Astrocyte (in vitro differentiated cells and primary cell): ENCODE data around the gene KCNJ5. TPM values are rescaled to one million over a fixed set of nuclear protein-coding genes. Genes with fewer than 3 reads are reported as not detected.

Source experiments
- DNase-seq: peaks from one replicate; pipeline ENCODE4 v3.0.0-alpha.2; 2010; ENCODE audit warnings: low read depth
- FAIRE-seq: peaks from 2 replicates; lab custom pipeline; 2011; peaks lifted over from hg19 to GRCh38; lab: Jason Lieb, UNC
- H2AFZ ChIP-seq: 2 replicates; pipeline ENCODE4 v1.6.0; 2012; ENCODE audit warnings: low read depth, low read length, inconsistent platforms
- H3K27ac ChIP-seq: 2 replicates; pipeline ENCODE4 v1.5.1; 2011; ENCODE audit warnings: low read depth, low read length, inconsistent platforms
- H3K27me3 ChIP-seq: 2 replicates; pipeline ENCODE4 v1.6.0; 2011; ENCODE audit warnings: low read length, inconsistent platforms; ENCODE audit not compliant: insufficient read depth
- H3K36me3 ChIP-seq: 2 replicates; pipeline ENCODE4 v1.5.1; 2011; ENCODE audit warnings: low read length, inconsistent platforms; ENCODE audit not compliant: insufficient read depth
- H3K4me1 ChIP-seq: 2 replicates; pipeline ENCODE4 v1.5.1; 2011; ENCODE audit warnings: low read length, inconsistent platforms; ENCODE audit not compliant: insufficient read depth
- H3K4me2 ChIP-seq: 2 replicates; pipeline ENCODE4 v1.6.0; 2012; ENCODE audit warnings: low read length, inconsistent platforms
- H3K4me3 ChIP-seq: 2 replicates; pipeline ENCODE4 v1.5.1; 2011; ENCODE audit warnings: low read depth, mild to moderate bottlenecking, low read length, inconsistent platforms; ENCODE audit not compliant: insufficient read depth
- H3K79me2 ChIP-seq: 2 replicates; pipeline ENCODE4 v1.6.0; 2012; ENCODE audit warnings: mild to moderate bottlenecking, low read length, inconsistent platforms; ENCODE audit not compliant: insufficient read depth
- H3K9ac ChIP-seq: 2 replicates; pipeline ENCODE4 v1.6.0; 2012; ENCODE audit warnings: mild to moderate bottlenecking, low read length, inconsistent platforms
- H3K9me3 ChIP-seq: 2 replicates; pipeline ENCODE4 v1.5.1; 2012; ENCODE audit warnings: low read depth, mild to moderate bottlenecking, low read length, inconsistent platforms; ENCODE audit not compliant: insufficient read depth
- H4K20me1 ChIP-seq: 2 replicates; pipeline ENCODE4 v1.6.0; 2012; ENCODE audit warnings: low read length, inconsistent platforms; ENCODE audit not compliant: insufficient read depth
- H3K27ac Mint-ChIP-seq: one replicate; pipeline ENCODE4 v1.8.0; 2021; ENCODE audit warnings: mild to moderate bottlenecking, mixed read lengths; ENCODE audit not compliant: unreplicated experiment
- H3K27me3 Mint-ChIP-seq: one replicate; pipeline ENCODE4 v1.8.0; 2021; ENCODE audit warnings: low read depth, mixed read lengths; ENCODE audit not compliant: unreplicated experiment
- H3K36me3 Mint-ChIP-seq: one replicate; pipeline ENCODE4 v1.8.0; 2021; ENCODE audit warnings: low read depth, mixed read lengths; ENCODE audit not compliant: unreplicated experiment
- H3K4me1 Mint-ChIP-seq: one replicate; pipeline ENCODE4 v1.8.0; 2021; ENCODE audit warnings: low read depth, mixed read lengths; ENCODE audit not compliant: unreplicated experiment
- H3K4me3 Mint-ChIP-seq: one replicate; pipeline ENCODE4 v1.8.0; 2021; ENCODE audit warnings: mild to moderate bottlenecking, moderate library complexity, mixed read lengths; ENCODE audit not compliant: unreplicated experiment
- H3K9me3 Mint-ChIP-seq: one replicate; pipeline ENCODE4 v1.8.0; 2021; ENCODE audit warnings: mild to moderate bottlenecking, mixed read lengths; ENCODE audit not compliant: unreplicated experiment
- CTCF ChIP-seq: IDR thresholded peaks from 2 replicates; pipeline ENCODE4 v1.5.1; 2011; ENCODE audit warnings: low read depth, mild to moderate bottlenecking, inconsistent platforms, low read length, moderate library complexity; ENCODE audit not compliant: insufficient read depth
- EZH2 ChIP-seq: IDR thresholded peaks from 2 replicates; pipeline ENCODE4 v1.6.1; 2012; ENCODE audit warnings: mild to moderate bottlenecking, low read length, inconsistent platforms; ENCODE audit not compliant: insufficient read depth
- total RNA-seq: library from RNA; stranded (reverse); gene quantifications from 2 replicates; pipeline ENCODE4 v1.2.1, GENCODE V29; 2021

Gene KCNJ5
- total RNA-seq, 1 donor from 2014 or later: 1.4 TPM

DNA sequence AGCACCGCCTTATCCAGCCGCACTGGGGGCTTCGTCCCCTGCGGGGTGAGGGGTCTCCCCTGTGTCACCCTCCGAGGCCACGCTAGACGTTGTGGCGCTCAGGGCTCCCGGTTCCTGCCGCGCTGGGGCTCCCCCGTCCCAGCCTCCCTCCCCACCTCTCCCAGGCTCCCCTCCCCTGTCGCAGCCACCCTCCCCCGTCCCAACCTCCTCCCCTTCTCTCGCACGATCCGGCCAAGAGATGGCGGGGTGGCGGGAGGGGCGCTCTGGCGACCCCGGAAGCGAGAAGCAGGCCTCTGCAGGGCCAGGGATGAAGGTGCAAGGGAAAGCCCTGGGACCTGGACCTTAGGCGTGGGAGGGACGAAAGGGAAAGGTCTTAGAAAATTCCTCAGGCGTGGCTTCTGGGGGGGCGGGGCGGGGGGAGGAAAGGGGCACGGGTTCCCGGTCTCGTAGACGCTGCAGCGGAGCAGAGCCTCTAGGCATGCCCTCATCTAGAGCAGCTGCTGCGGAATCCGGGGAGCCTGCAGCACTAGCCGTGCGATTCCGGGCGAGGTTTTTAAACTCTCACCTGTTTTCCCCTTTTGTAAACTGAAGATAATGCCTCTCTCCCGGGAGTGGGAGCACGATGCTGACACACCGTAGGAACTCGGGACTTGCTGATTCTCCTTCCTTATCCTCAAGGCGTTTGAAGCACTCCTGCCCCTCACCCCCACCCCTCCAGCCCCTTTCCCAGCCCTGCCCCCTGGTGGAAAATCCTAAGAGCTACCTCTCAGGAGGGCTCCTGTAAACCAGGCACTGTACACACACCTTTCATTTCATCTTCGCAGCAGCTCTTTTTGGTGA, 14.4 kb downstream of the KCNJ5 start:
- H3K4me1 Mint-ChIP-seq: peaks cover 58% of the 10 kb centered on the region
- Histone ChIP-seq H3K9me3 (no peaks in the 10 kb centered on the region), H3K9ac (peak overlapping the region; percentile 52), H3K27me3 (no peaks in the 10 kb centered on the region), H3K4me3 (peak overlapping the region; percentile 37), H4K20me1 (no peaks in the 10 kb centered on the region), H3K27ac (no peak overlapping the region), H3K36me3 (no peaks in the 10 kb centered on the region), H3K4me1 (peaks cover 37% of the 10 kb centered on the region), H3K4me2 (peak overlapping the region; percentile 82), H3K79me2 (no peaks in the 10 kb centered on the region), H2AFZ (peak overlapping the region; percentile 53)
- H3K36me3 Mint-ChIP-seq: peaks cover 2% of the 10 kb centered on the region
- no peak for DNase-seq
- peak overlapping the region; percentile 66 for H3K27ac Mint-ChIP-seq
- H3K27me3 Mint-ChIP-seq: peaks cover 7% of the 10 kb centered on the region
- H3K4me3 Mint-ChIP-seq: peak overlapping the region; percentile 77
- no peaks in the 10 kb centered on the region for H3K9me3 Mint-ChIP-seq
- no peak for FAIRE-seq
- TF ChIP-seq EZH2 (no peak), CTCF (peak; percentile 18)

DNA sequence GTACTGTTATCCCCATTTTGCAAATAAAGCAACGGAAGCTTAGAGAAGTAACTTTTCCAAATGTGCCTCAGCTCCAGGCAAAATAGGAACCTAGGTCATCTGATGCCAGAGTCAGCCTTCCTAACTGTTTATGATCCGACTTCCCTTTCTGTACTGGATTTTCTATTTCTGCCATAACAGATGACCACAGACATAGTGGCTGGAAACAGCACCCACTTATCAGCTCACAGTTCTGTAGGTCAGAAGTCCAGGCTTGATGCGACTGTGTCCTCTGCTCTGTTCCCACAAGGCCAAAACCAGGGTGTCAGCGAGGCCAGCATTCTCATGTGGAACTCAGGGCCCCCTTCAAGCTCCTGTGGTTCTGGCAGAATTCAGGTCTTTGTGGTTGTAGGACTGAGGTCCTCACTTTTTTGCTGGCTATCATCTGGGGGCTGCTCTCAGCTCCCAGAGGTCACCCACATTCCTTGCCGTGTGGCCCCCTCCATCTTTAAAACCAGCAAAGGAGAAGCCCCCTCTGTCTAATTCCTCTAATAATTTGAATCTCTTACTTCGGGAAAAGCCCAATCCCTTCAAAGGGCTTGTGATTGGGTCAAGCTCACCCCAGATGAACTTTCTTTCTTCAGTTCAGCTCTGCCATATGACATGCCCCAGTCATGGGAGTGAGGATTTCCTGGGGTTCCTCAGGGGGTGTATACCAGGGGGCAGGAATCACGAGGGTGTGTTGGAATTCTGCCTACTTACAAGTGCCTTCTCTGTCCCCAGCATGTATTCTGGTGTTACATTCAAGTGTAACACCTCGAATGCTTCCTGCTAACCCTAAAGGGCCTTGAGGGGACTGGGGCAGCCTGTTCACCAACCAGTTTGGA, 15.3 kb downstream of the KCNJ5 start:
- TF ChIP-seq CTCF (no peak), EZH2 (no peak)
- Histone ChIP-seq H3K4me3 (no peak overlapping the region), H3K9me3 (no peaks in the 10 kb centered on the region), H4K20me1 (no peaks in the 10 kb centered on the region), H3K9ac (no peak overlapping the region), H3K27ac (no peak overlapping the region), H3K36me3 (no peaks in the 10 kb centered on the region), H3K79me2 (no peaks in the 10 kb centered on the region), H3K4me2 (peak overlapping the region; percentile 82), H2AFZ (no peak overlapping the region), H3K4me1 (peaks cover 37% of the 10 kb centered on the region), H3K27me3 (no peaks in the 10 kb centered on the region)
- no peak for DNase-seq
- Mint-ChIP-seq H3K27me3 (peaks cover under 1% of the 10 kb centered on the region), H3K36me3 (peaks cover 2% of the 10 kb centered on the region), H3K27ac (peak overlapping the region; percentile 66), H3K4me3 (peak overlapping the region; percentile 77), H3K4me1 (peaks cover 57% of the 10 kb centered on the region), H3K9me3 (no peaks in the 10 kb centered on the region)
- no peak for FAIRE-seq
